GM19397 (cell line): ENCODE measurements around the gene PPARD.
"Not testable (repeated sequence)": the region's sequence is repeated elsewhere in the genome, so short reads cannot be mapped to it uniquely, and the experiment has no call there.

Experiments
- ATAC-seq: cut with Tn5 transposase; IDR thresholded peaks from one replicate; pipeline ENCODE4 v1.9.1; 2021; ENCODE audit warnings: mild to moderate bottlenecking, moderate library complexity; ENCODE audit not compliant: unreplicated experiment

PPARD gene

GRCh38 chr6:35435074-35435837 is 92.9 kb downstream of the PPARD start:
- ATAC-seq, result no peak

DNA sequence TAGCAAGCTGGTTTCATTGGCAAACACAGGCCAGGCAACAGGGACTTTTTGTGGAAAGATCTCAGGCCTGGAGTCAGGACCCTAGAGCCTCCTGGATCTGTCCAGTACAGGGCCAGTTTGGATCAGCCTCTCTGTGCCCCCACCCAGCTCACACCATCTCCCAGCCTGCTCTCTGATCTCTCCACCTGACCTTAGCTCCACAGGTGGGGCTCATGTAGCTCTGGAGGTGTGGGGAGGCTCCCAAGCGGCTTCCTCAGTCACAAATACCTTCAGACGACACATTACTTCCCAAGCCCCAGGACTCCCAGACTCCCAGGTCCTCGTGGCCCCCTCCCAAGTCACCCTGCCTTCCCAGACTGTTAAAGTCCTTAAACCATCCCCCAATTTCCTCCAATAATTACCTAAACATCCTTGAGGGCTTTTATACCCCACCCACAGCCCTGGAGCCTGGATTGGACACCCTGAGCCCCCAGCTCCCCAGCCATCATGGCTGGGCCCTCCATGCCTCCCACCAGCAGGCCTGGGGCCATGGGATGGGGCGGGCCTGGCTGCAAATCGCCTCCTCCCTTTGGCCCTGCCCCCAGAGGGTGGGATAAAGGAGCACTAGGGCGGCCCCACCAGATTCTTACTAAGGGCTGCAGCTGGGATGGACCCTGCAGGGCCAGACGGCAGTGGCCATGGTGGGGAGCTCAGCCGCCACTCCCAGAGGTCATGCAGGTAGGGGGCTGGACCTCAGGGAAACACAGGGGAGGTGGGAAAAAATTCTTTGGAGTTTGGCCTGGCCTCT is 93.9 kb downstream of the PPARD start:
- no peak for ATAC-seq

GRCh38 chr6:35438378-35439065 is 96.2 kb downstream of the PPARD start:
- not testable (repeated sequence) for ATAC-seq

GRCh38 chr6:35439308-35439707 is 97.0 kb downstream of the PPARD start:
- ATAC-seq, result no peak

DNA sequence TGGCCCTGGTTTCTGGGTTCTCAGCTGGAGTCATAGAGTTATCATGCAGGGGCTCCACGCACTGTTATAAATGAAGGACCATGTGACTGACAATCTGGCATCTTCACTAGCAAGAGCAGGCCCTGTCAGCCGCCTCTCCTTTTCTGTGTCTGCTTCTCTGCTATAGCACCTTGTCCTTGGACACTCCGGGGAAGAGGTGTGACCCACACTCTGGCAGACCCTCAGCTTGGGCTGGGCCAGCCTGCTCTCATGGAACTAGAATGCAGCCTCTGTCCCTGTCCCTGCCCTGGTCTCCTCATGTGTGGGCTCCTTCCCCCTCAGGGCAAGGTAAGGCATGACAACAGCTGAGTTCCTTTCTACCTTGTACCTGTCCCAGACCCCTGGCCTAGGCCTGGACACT is 98.8 kb downstream of the PPARD start:
- ATAC-seq, result no peak

DNA sequence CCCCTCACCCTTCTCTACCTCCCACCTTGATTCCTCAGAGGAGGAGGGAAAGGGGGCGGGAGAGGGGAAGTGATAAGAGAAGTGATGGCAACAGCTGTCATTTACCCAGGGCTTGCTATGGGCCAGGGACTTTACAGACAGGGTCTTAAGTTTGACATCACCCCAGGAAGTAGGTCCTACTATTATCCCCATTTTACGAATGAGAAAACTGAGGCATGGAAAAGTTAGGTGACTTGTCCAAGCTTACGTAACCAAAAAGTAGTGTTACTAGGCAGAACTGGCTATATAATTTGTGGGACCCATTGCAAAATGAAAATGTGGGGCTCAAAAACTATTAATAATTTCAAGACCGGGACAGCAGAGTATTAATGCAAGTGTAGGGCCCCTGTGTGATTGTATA is 99.3 kb downstream of the PPARD start:
- no peak for ATAC-seq

- no peak for ATAC-seq
These were observed 100.3 kb downstream of the PPARD start for GRCh38 chr6:35442693-35443092.

DNA sequence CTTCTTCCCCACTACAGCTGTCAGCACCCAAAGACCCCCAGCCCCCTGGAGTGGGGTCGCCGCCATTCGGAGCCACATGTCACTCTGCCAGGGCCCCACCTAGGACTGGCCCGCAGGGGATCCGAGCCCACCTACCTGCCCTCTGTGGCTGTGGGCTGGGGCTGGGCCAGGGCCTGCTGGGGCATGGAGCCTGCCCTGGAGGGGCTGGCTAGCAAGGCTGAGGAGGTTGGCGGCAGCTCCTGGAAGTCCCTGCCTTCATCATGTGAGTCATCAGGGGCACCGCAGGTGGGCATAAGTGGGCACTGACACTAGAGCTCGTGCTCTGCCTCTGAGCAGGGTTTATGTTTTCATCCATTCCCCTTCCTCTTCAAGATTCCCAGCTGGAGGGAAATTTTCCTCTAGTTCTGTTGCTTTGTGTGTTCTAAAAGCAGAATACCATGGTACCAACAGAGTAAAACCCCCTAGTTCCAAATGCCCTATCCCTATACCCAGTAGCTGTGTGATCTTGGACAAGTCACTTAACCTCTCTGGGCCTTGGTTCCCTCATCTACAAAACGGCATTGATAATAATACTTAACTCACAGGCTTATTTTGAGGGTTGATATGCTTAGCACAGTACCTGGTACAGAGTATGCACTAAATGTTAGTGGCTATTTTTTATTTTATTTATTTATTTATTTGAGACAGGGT is 101.1 kb downstream of the PPARD start:
- no peak for ATAC-seq

GRCh38 chr6:35445691-35446090 is 103.3 kb downstream of the PPARD start:
- no peak for ATAC-seq

GRCh38 chr6:35448191-35448590 is 105.8 kb downstream of the PPARD start:
- no peak for ATAC-seq

GRCh38 chr6:35449287-35449881 is 107.0 kb downstream of the PPARD start:
- ATAC-seq, result no peak

DNA sequence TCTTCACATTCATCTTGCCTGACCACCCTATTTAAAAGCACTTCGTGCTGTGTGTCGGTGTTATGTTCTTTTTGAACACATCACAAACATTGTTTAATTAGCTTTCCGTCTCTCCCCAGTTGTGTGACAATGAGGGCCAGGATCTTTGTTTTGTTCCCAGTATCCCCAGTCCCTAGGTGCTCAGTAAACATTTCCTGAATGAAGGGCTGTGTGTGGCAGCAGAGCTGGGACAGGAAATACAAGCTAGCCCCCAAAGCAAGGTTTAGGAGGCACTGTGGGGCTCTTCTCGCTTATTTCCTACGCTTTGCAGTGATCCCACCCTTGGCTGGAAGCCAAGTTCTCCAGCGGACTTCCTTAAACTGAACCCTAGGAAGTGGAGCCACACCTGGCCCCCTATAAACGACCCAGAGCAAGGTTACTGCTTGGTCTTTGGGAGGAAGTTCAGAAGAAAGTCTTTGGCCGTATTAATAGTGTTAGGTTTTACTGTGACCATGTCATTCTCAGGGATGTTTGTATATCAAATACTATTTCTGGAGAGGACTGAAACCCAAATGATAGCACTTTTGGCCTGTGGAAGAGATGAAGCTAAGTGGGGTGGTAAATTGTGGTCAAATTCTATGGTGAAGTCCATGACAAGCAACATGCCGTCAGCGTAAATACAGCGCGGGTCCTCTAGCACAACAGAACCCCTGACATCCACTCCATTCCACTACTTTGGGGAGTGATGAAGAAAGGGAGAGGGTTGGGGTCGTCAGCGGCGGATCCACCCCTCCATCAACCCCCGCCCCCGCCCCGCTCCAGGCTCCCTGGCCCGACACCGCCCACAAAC is 109.2 kb downstream of the PPARD start:
- ATAC-seq, result no peak

DNA sequence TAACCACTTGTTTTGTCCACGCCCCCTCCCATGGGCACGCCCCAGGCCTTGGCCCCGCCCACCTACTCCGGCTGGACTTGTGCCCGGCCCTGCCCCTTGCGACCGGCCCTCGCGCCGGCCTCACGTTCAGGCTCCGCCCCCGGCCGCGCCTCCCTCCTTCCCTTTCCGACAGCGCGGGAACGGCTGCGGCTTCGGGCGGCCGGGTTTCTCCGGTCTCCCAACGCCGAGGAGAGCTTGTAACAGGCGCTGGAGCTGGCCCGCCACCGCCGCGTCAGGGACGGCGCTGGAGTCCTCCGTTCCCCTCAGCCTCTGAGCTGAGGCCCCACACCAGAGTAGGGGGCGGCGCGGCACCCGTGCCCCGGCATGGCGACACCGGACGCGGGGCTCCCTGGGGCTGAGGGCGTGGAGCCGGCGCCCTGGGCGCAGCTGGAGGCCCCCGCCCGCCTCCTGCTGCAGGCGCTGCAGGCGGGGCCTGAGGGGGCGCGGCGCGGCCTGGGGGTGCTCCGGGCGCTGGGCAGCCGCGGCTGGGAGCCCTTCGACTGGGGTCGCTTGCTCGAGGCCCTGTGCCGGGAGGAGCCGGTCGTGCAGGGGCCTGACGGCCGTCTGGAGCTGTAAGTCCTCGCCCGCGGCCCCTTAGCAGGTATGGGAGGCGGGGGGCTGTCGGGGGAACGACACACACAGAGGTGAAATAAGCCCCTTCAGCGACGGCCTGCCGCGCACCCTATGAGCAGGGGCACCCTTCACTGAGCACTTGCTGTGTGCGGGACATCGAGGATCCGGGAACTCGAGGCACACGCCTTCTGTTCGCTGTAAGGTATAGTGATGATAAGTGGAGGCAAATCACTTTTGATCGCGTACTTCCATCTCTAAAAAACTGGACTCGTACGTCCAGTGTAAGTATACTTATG is 110.1 kb downstream of the PPARD start, which contains the start of gene FANCE:
Gene FANCE (plus strand): TSS at position 156 of the 908 bp plus-strand sequence. CDS start 208 bp downstream, at position 364.
- ATAC-seq, result peak; percentile 92

DNA sequence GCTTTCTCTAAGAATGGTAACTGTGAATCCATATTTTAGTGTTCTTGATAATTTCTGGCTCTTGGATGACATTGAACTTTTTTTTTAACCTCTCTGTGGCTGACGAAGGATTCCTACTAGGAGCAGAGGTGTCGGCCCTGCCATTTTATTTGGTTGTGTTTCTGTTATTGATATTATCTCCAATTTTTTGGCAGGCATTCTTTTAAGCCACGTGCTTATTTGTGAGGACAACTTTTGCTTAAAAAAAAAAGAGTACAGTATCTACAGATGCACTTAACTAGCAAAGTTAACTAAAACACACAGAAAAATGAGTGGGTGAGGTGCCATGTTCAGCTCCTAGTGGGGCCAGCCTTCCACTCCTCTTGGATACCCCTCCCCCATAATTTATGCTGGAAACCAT is 110.9 kb downstream of the PPARD start:
- no peak for ATAC-seq

GRCh38 chr6:35454391-35455110 is 112.2 kb downstream of the PPARD start:
- no peak for ATAC-seq

DNA sequence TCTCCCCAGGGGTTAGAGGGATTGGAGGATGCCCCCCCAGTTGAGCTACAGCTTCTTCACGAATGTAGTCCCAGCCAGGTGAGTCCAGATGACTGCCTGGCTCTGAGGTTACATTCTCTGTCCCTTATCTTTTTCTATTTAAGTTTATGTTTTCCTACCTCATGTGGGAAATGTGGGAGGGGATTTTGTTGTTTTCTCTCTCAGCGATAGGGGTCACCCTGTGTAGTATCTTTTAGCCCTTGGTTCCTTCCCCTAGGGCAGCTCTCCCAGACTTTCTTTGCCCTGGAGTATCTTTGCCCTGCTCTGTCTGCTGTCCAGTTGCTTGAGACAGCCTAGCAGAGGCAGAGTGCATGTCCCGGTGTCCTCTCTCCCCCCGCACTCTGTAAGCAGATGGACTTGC is 115.5 kb downstream of the PPARD start:
- no peak for ATAC-seq

- ATAC-seq, result no peak
These were observed 118.9 kb downstream of the PPARD start for GRCh38 chr6:35461270-35461669.

GRCh38 chr6:35463292-35463691 is 120.9 kb downstream of the PPARD start:
- ATAC-seq, result no peak
